Panc1 (cell line): Measurements from ENCODE around the gene TJP3.

ENCODE experiments used
- POLR2AphosphoS5 ChIP-seq: IDR thresholded peaks from 2 replicates; pipeline ENCODE4 v1.6.1; 2012; ENCODE audit warnings: mild to moderate bottlenecking, low read depth, low read length, moderate library complexity
- TF ChIP-seq, protein P1 (sequence below), 2 experiments: IDR thresholded peaks; 2 replicates each; pipeline ENCODE4 v1.6.1; 2011 to 2012; ENCODE audit warnings: low read depth in 2 of 2, control low read depth in 1 of 2, low read length in 1 of 2, mild to moderate bottlenecking in 1 of 2, moderate library complexity in 1 of 2; ENCODE audit not compliant: insufficient read depth in 1 of 2
- TF ChIP-seq, protein P2 (sequence below): fragments of 450-650 bp; IDR thresholded peaks from 2 replicates; pipeline ENCODE4 v1.5.1; 2017; ENCODE audit warnings: mild to moderate bottlenecking

DNA sequence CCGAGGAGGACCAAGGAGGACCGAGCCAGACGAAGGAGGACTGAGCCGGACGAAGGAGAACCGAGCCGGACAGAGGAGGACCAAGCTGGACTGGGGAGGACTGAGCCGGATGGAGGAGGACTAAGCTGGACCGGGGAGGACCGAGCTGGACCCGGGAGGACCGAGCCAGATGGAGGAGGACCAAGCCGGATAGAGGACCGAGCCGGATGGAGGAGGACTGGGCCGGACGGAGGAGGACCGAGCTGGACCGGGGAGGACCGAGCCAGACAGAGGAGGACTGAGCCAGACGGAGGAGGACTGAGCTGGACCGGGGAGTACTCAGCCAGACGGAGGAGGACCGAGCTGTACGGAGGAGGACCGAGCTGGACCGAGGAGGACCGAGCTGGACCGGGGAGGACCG is 11.1 kb upstream of the TJP3 start:
- TF ChIP-seq, protein P1, sequence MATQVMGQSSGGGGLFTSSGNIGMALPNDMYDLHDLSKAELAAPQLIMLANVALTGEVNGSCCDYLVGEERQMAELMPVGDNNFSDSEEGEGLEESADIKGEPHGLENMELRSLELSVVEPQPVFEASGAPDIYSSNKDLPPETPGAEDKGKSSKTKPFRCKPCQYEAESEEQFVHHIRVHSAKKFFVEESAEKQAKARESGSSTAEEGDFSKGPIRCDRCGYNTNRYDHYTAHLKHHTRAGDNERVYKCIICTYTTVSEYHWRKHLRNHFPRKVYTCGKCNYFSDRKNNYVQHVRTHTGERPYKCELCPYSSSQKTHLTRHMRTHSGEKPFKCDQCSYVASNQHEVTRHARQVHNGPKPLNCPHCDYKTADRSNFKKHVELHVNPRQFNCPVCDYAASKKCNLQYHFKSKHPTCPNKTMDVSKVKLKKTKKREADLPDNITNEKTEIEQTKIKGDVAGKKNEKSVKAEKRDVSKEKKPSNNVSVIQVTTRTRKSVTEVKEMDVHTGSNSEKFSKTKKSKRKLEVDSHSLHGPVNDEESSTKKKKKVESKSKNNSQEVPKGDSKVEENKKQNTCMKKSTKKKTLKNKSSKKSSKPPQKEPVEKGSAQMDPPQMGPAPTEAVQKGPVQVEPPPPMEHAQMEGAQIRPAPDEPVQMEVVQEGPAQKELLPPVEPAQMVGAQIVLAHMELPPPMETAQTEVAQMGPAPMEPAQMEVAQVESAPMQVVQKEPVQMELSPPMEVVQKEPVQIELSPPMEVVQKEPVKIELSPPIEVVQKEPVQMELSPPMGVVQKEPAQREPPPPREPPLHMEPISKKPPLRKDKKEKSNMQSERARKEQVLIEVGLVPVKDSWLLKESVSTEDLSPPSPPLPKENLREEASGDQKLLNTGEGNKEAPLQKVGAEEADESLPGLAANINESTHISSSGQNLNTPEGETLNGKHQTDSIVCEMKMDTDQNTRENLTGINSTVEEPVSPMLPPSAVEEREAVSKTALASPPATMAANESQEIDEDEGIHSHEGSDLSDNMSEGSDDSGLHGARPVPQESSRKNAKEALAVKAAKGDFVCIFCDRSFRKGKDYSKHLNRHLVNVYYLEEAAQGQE (IDR thresholded peaks at IDR 0.05; ENCODE audit: insufficient read depth in 1 of 2, low read depth in 2 of 2, low read length in 1 of 2), result no peak
- TF ChIP-seq, protein P2, sequence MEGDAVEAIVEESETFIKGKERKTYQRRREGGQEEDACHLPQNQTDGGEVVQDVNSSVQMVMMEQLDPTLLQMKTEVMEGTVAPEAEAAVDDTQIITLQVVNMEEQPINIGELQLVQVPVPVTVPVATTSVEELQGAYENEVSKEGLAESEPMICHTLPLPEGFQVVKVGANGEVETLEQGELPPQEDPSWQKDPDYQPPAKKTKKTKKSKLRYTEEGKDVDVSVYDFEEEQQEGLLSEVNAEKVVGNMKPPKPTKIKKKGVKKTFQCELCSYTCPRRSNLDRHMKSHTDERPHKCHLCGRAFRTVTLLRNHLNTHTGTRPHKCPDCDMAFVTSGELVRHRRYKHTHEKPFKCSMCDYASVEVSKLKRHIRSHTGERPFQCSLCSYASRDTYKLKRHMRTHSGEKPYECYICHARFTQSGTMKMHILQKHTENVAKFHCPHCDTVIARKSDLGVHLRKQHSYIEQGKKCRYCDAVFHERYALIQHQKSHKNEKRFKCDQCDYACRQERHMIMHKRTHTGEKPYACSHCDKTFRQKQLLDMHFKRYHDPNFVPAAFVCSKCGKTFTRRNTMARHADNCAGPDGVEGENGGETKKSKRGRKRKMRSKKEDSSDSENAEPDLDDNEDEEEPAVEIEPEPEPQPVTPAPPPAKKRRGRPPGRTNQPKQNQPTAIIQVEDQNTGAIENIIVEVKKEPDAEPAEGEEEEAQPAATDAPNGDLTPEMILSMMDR, result no peak
- TF ChIP-seq POLR2AphosphoS5, result no peak
